Activated CD8-positive, alpha-beta memory T cell treated with anti-CD3 and anti-CD28 coated beads for 36 hours (primary cell): ENCODE data around the gene UFC1. TPM values are rescaled to one million over a fixed set of nuclear protein-coding genes. Genes with fewer than 3 reads are reported as not detected.

Experiments used
- CTCF ChIA-PET: fragments of 350-600 bp; sonication (Branson Sonifier 250); formaldehyde crosslinking; loops from one replicate; lab custom pipeline; 2021; ENCODE audit warnings: antibody characterized with exemption; lab: Charles Lee
- POLR2A ChIA-PET: fragments of 350-600 bp; sonication (Branson Sonifier 250); formaldehyde crosslinking; loops from one replicate; lab custom pipeline; 2021; ENCODE audit warnings: antibody characterized with exemption; lab: Charles Lee
- total RNA-seq, 2 experiments: library from RNA; stranded (reverse); gene quantifications; one replicate each; pipeline ENCODE4 v1.2.3, GENCODE V29; 2021

The UFC1 gene
- total RNA-seq, 2 experiments from 2014 or later: 99.0 to 99.9 TPM

DNA sequence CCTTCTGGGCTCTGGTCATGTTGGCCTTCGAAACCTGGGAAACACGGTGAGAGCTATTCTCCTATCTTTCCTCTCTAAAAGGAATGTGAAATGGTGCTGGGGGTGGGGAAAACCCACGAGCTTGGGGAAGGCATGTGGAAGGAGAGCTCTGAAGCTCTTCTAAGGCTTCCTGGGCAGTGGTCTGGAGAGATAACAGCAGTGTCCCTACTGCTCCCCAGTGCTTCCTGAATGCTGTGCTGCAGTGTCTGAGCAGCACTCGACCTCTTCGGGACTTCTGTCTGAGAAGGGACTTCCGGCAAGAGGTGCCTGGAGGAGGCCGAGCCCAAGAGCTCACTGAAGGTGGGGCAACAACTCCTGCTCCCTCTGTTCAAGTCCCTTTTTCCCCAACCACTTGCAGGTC lies 8.3 kb downstream of the UFC1 start:
- ChIA-PET CTCF (interaction anchor here (1.7 kb wide), 1 partner anchor 10 kb away, joined by 4 read pairs; no protein-coding TSS in a partner anchor), POLR2A (interaction anchor here (0.6 kb wide), 2 partner anchors 15 to 23 kb away, joined by 4 to 6 read pairs; no protein-coding TSS in a partner anchor)

DNA sequence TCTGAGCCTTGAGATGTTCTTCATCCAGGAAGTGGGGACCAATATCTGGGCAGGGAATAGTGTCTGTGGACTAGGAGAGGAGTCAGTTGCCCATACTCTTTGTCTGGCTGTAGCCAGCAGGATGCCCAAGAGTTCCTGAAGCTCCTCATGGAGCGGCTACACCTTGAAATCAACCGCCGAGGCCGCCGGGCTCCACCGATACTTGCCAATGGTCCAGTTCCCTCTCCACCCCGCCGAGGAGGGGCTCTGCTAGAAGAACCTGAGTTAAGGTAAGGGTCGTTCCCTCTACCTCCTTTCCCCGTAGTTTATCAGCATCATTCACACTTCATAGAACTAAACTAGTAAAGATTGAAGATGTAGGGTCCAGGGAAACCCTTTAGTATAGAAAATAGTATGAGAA lies 9.0 kb downstream of the UFC1 start:
- ChIA-PET POLR2A (interaction anchor here (0.6 kb wide), 1 partner anchor 15 kb away, joined by 4 read pairs; no protein-coding TSS in a partner anchor), CTCF (interaction anchor here (1.7 kb wide), 1 partner anchor 9 kb away, joined by 4 read pairs; no protein-coding TSS in a partner anchor)

DNA sequence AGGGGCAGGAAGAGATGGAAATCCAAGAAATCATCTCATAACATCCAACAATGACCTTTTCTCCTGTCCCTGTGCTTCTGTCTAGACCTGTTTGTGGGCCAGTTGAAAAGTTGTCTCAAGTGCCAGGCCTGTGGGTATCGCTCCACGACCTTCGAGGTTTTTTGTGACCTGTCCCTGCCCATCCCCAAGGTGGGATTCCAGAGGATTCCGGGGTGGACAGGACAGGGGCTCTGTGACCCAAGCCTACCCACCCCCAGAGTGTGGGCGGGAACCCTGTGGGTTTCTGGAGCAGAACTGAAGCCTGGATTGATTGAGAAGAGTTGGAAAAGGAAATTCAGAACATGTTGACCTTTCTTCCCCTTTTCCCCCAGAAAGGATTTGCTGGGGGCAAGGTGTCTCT lies 10.0 kb downstream of the UFC1 start:
- CTCF ChIA-PET: no interaction called here
- POLR2A ChIA-PET: no interaction called here

DNA sequence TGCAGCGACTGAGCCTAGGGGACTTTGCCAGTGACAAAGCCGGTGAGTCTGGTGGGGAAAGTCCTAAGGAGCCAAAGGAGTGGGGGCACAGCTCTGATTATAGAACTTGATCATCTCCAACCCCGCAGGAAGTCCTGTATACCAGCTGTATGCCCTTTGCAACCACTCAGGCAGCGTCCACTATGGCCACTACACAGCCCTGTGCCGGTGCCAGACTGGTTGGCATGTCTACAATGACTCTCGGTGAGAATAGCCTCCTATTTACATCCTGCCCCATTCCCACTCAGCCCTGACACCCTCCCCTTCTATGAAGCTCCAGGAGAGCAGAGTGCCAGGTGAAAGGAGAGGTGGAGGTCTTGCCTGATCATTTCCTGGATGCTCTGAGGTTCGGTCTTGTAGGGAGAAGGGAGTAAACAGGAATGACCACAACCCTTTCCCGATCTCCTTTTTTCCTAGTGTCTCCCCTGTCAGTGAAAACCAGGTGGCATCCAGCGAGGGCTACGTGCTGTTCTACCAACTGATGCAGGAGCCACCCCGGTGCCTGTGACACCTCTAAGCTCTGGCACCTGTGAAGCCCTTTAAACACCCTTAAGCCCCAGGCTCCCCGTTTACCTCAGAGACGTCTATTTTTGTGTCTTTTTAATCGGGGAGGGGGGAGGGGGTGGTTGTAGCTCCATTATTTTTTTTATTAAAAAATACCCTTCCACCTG lies 11.3 kb downstream of the UFC1 start:
- CTCF ChIA-PET: interaction anchor here (1.1 to 2.7 kb wide), 11 partner anchors 8 to 217 kb away, joined by 3 to 16 read pairs (median 5); partner anchors contain the start of genes B4GALT3, DEDD, NIT1 and PFDN2
- POLR2A ChIA-PET: interaction anchor here (1.0 to 2.6 kb wide), 5 partner anchors 8 to 442 kb away, joined by 3 to 21 read pairs (median 4); partner anchors contain the start of genes NDUFS2, NIT1, PFDN2 and UFC1

DNA sequence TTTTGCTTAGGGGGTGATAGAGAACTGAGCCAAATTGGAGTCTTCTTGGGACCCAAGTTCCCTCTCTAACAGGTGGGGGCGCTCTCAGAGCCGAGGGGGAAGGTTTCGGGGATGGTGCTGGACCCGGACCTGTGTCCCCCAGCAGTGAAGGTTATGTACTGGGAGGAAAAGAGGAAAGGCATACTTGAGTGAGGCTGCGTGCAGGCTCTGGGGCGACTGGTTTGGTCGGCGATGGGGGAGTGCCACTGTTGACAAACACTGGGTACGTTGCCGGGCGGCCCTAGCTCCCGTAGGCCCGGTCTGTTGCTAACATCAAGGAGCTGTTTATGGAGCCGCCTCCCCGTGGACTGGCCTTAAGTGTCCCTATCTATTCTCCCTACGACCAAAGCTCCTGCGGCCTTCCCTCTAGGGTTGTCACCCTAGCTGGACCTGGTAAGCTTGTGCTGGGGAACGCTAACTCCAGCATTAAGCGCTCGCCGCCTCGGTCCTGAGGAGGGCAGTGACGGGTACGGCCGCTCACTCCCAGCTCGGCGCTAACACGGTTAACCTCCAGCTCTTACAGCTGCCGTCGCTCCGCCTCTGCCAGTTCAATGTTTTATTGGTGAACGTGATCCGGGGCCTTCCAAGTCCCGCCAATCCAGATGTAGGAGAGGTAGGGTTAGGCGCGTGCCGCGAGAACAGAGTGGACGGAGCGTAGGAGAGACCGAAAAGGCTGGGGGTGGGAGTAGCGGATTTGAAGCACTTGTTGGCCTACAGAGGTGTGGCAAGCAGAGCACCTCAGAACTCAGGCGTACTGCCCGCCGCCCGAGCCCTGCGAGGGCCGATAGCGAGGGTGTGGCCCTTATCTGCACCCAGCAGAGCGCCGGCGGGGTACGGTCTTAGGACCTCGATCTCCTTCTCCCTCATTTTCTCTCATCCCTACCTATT lies 12.2 kb downstream of the UFC1 start, which contains the start of gene PPOX:
Gene PPOX, plus strand, starts transcription at position 685 of the 927 bp plus-strand sequence. CDS start 422 bp downstream, outside the sequence.
- POLR2A ChIA-PET: interaction anchor here (0.5 to 2.6 kb wide), 10 partner anchors 8 to 443 kb away, joined by 3 to 21 read pairs (median 4); partner anchors contain the start of genes NDUFS2, NIT1, PFDN2 and TOMM40L
- CTCF ChIA-PET: interaction anchor here (1.1 to 2.7 kb wide), 13 partner anchors 8 to 216 kb away, joined by 3 to 16 read pairs (median 5); partner anchors contain the start of genes B4GALT3, DEDD, NIT1 and PFDN2

DNA sequence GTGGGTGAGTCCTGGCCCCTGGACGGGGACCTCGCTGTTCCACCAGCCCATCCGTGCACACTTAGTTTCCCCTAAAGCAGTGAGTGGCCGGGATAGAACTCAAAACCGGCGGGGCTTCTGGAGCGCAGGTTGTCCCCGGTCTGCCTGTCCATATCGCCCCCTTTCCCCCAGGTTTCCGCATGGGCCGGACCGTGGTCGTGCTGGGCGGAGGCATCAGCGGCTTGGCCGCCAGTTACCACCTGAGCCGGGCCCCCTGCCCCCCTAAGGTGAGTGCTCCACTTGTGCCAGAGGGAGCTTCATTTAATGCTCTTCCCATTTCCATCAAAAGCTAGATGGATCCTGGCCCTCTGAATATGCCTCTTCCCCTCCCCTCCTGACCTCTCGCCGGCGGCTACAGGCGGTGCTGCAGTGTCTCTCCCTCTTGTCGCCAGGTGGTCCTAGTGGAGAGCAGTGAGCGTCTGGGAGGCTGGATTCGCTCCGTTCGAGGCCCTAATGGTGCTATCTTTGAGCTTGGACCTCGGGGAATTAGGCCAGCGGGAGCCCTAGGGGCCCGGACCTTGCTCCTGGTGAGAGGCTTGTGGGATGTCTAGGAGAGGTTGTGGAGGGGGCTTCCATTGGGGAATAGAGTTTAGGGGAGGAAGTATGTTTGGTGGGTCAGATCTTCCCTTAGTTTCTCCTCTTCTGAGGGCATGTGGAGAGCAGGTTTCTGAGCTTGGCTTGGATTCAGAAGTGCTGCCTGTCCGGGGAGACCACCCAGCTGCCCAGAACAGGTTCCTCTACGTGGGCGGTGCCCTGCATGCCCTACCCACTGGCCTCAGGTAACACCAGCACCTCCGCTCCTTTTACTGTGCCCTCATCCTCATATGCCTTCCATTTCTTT lies 13.1 kb downstream of the UFC1 start:
- ChIA-PET POLR2A (interaction anchor here (0.5 to 2.6 kb wide), 10 partner anchors 8 to 59 kb away, joined by 3 to 21 read pairs (median 4); partner anchors contain the start of genes NDUFS2, NIT1, PFDN2 and TOMM40L), CTCF (interaction anchor here (0.6 to 2.7 kb wide), 15 partner anchors 9 to 273 kb away, joined by 3 to 16 read pairs (median 5); partner anchors contain the start of genes B4GALT3, DEDD, NDUFS2 and NIT1)

DNA sequence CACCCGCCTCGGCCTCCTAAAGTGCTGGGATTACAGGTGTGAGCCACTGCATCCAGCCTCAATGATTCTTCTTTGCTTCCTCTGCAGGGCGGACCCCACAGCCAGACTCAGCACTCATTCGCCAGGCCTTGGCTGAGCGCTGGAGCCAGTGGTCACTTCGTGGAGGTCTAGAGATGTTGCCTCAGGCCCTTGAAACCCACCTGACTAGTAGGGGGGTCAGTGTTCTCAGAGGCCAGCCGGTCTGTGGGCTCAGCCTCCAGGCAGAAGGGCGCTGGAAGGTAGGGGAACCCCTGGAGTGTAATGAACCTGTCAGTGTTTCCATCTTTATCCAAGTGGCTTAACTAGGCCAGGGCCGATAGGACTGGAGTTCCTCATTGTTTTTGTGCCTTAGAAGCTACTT lies 15.1 kb downstream of the UFC1 start:
- POLR2A ChIA-PET: no interaction called here
- CTCF ChIA-PET: interaction anchor here (0.6 to 1.4 kb wide), 3 partner anchors 10 to 72 kb away, joined by 3 to 5 read pairs (median 4); partner anchors contain the start of genes UFC1 and USP21

DNA sequence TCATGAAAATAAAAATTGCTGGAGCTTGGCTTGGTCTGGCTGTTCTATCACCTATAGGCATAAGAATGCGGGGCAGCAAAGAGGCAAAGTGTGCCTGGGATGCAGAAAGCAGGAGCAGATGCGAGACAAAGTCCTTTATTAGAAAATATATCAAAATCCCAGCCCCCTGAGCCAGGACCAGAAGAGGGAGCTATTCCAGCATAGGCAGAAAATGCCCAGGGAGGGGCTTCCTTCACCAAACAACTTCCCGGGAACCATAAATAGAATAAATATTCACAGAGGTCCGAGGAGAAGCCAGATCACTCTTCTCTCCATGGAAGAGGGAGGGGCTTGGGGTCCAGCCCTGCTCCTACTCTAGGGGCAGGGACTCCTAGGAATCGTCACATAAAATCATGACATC lies 17.4 kb downstream of the UFC1 start:
- ChIA-PET CTCF (interaction anchor here (1.5 kb wide), 1 partner anchor 9 kb away, joined by 4 read pairs; no protein-coding TSS in a partner anchor), POLR2A (no interaction called here)

DNA sequence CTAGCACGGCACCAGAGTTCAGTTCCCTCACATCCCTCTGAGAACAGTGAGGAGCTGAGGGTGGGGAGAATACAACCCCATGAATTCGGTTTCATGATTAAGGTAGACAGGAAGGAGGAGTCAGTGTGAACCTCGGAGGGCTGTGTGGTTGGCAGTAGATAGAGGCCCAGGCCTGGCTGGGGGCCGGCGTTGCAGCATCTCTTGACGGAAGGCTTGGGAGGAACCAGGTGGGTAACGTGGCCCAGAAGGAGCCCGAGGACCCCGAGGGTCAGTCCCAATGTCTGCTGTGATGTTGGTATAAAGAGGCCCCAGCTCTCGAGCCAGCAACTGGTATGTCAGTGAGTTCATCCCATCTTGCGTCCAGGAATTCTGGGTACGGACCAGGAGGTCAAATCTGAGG lies 17.9 kb downstream of the UFC1 start:
- ChIA-PET CTCF (interaction anchor here (1.5 kb wide), 1 partner anchor 10 kb away, joined by 4 read pairs; no protein-coding TSS in a partner anchor), POLR2A (no interaction called here)

DNA sequence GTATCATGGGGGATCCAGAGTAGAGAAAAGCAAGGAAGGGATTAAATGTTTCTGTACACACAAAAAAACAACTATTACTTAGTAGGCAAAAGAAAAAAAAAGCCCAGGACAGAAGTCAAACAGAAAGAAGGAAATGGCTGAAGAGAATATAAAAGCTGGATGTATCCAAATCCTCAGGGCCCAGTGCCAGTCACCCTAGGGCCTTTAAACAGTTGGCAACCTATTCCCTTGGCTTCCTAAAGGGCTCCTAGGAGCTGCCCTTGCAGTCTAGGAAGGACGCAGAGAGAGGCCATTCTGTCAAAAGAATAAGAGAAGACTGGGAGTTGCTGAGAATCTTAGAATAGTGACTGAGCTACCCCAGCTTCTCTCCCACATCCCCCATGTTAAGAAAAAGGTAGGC lies 18.6 kb downstream of the UFC1 start:
- POLR2A ChIA-PET: no interaction called here
- CTCF ChIA-PET: interaction anchor here (0.5 to 1.5 kb wide), 4 partner anchors 10 to 212 kb away, joined by 3 to 4 read pairs (median 4); no protein-coding TSS in a partner anchor

DNA sequence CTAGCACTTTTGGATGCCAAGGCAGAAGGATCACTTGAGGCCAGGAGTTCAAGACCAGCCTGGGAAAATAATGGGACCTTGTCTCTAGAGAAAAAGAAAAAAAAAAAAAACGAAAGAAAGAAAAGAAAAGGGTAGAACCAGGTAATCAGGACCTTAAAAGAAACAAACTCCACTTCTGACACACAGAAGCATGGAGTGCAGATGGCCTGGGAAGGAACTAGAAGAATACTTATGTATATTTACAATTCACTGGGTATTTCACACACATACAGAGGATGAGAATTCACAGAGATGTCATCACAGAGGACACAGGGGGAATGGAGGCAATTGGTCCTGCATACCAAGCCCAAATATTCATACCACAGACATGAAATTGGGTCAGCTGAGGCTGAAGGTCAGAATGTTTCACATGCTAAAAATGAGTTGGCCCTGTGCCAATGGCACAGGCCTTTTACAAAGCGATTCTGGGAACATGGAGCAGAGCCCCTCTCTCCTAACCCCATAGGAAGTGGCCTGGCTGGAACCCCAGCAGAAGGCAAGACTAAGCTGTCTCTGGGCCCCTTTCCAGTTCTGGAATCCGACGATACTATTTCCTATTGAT lies 19.1 kb downstream of the UFC1 start:
- POLR2A ChIA-PET: no interaction called here

DNA sequence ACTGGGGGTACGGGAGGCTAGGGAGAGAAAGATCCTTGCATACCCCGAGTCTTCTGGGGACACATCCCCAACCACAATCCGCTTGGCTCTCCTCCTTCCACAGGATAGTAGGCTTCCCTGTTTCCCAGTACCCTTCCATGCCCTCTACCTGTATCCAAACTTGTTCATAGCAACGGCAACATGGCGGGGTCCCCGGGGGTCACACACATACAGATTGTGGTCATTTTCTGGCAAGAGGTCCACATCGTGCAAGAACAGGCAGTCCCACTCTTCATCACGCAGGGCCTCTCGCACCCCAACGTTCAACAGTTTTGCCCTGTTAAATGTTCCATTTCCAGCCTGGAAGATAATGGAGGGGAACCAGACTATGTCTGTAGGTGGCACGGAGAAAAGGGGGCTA lies 19.9 kb downstream of the UFC1 start:
- CTCF ChIA-PET: interaction anchor here (1.2 kb wide), 1 partner anchor 19 kb away, joined by 3 read pairs; no protein-coding TSS in a partner anchor
- POLR2A ChIA-PET: no interaction called here

More for the DNA sequence above, 19.1 kb downstream of the UFC1 start:
- CTCF ChIA-PET: interaction anchor here (0.7 to 1.2 kb wide), 2 partner anchors 20 to 211 kb away, joined by 3 read pairs; no protein-coding TSS in a partner anchor

DNA sequence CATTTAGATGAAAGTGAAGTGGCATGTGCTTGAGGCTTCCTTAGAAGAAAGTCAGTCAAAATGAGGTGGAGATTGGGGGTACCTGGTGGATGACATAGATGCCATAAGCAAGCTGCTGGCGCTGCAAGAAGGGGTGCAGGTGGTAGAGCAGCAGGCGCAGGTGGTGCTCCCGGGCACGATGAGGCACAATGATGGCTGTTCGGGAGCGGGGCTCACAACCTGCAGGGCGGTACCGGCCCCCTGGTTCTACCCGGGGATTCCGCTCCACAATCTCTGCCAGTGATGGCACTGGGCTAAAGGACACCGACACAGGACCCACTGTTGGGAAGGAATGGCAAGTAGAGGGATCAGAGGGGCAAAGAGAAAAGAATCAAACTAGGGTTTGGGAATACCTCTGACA lies 21.1 kb downstream of the UFC1 start:
- POLR2A ChIA-PET: interaction anchor here (1.1 kb wide), 1 partner anchor 8 kb away, joined by 4 read pairs; the partner anchor contains the start of gene PPOX
- CTCF ChIA-PET: interaction anchor here (3.2 kb wide), 1 partner anchor 8 kb away, joined by 16 read pairs; the partner anchor contains the start of gene PPOX

DNA sequence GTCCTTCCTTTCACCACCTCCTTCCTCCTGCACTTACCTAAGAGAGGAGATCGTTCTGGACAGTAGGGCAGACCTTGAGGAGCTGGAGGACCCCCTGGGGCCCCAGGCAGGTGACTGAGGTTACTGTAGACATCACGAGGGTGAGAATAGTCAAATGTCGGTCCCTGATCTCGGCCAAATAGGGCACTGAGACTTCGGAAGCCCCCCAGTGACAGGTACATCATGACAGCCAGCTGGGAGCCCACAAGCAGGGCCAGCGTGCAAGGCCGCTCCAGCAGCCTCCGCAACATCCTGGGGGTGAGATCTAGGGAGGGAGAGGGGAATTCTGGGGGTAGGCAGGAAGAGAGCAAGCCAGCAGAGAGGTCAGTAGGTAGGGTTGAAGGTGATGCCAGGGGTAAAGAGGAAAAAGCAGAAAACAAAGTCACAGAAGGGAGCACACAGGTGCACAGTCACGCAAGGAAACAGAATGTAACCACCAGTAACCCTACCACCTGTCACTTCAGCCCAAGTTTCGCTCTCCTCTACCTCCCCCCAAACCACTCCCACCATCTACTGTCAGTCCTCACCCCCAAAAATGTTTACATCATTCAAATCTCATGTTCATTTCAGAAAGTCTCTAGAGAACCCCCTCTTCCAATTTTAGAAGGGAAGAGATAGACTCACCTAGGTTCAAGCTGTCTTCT lies 22.1 kb downstream of the UFC1 start:
- ChIA-PET CTCF (interaction anchor here (1.2 to 3.2 kb wide), 3 partner anchors 9 to 50 kb away, joined by 3 to 16 read pairs (median 7); partner anchors contain the start of genes PPOX and TOMM40L), POLR2A (interaction anchor here (0.6 to 1.2 kb wide), 4 partner anchors 9 to 1359 kb away, joined by 4 read pairs; partner anchors contain the start of genes NDUFS2 and PPOX)

DNA sequence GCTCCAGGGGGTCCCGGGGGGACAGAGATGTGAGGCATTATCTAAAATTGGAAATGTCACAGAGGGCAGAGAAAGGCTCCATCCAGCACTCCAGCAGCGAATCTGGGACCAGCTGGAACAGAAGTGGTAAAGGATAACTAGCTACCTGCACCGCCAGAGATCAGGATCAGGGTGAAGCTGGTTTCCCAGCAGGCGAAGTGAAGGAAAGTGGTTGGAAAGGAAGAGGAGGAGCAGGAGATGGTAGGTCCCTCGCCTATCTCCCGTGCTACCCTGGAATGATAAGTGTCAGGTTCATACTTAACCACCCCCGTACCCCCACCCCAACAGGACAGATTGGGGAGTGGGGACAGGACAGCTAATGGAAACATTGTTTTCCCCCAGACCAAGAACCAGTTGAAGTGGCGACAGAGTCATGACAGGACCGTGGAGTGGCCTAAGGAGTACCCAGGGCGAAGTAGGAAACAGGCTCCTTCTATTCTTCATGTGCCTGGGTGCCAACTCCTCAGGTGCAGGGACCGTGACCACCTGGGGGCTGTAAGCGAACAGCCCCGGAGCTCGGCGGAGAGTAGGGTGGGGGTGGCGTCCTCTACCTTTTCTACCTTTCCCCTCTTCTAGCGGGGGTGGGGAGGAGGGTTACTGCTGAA lies 22.8 kb downstream of the UFC1 start:
- CTCF ChIA-PET: interaction anchor here (0.5 to 3.2 kb wide), 5 partner anchors 10 to 49 kb away, joined by 3 to 16 read pairs (median 5); partner anchors contain the start of genes PPOX and TOMM40L
- POLR2A ChIA-PET: interaction anchor here (0.6 to 1.5 kb wide), 5 partner anchors 10 to 1360 kb away, joined by 4 to 6 read pairs (median 4); partner anchors contain the start of genes NDUFS2 and PPOX
